Activated CD8-positive, alpha-beta memory T cell treated with anti-CD3 and anti-CD28 coated beads for 4 hours (primary cell): ENCODE data around the gene ATXN2L.
"Not testable (repeated sequence)": the region's sequence is repeated elsewhere in the genome, so short reads cannot be mapped to it uniquely, and the experiment has no call there.

ENCODE experiments used
- DNase-seq, 2 donors: peaks; one replicate each; pipeline ENCODE4 v3.0.0-alpha.2; 2020; ENCODE audit warnings: low read depth in 2 of 2

The ATXN2L gene

GRCh38 chr16:28837672-28838557 is 15.1 kb downstream of the ATXN2L start:
- DNase-seq = no peak

- DNase-seq = no peak
Measured at GRCh38 chr16:28838558-28838918, 15.7 kb downstream of the ATXN2L start.

GRCh38 chr16:28839004-28839639 is 16.3 kb downstream of the ATXN2L start:
- no peak for DNase-seq

GRCh38 chr16:28839899-28840298 is 17.1 kb downstream of the ATXN2L start:
- no peak for DNase-seq

GRCh38 chr16:28842696-28843095 is 19.9 kb downstream of the ATXN2L start:
- no peak for DNase-seq

- DNase-seq = no peak
Measured at GRCh38 chr16:28843766-28844165, 21.0 kb downstream of the ATXN2L start.

GRCh38 chr16:28844226-28844885 is 21.6 kb downstream of the ATXN2L start:
- no peak for DNase-seq

GRCh38 chr16:28845293-28845692 is 22.5 kb downstream of the ATXN2L start:
- DNase-seq = no peak

GRCh38 chr16:28845761-28846079 is 22.9 kb downstream of the ATXN2L start:
- DNase-seq = no peak

- DNase-seq = peak; percentile 96 to 97
Measured at GRCh38 chr16:28846080-28846932, 23.5 kb downstream of the ATXN2L start, which contains the start of gene TUFM. TUFM (minus strand) TSS chr16:28846348; CDS start chr16:28846269, 79 bp downstream.

- DNase-seq = no peak
Measured at GRCh38 chr16:28846933-28847273, 24.1 kb downstream of the ATXN2L start.

GRCh38 chr16:28858421-28858820 is 35.6 kb downstream of the ATXN2L start:
- no peak for DNase-seq

- no peak for DNase-seq
Measured at GRCh38 chr16:28859326-28859725, 36.5 kb downstream of the ATXN2L start.

- no peak for DNase-seq
Measured at GRCh38 chr16:28863929-28864793, 41.4 kb downstream of the ATXN2L start.

GRCh38 chr16:28865001-28865688 is 42.3 kb downstream of the ATXN2L start:
- no peak for DNase-seq

GRCh38 chr16:28865722-28866453 is 43.1 kb downstream of the ATXN2L start:
- DNase-seq = no peak

- no peak for DNase-seq
Measured at GRCh38 chr16:28866454-28866804, 43.6 kb downstream of the ATXN2L start.

GRCh38 chr16:28867241-28867640 is 44.4 kb downstream of the ATXN2L start:
- DNase-seq = no peak

GRCh38 chr16:28867646-28868045 is 44.8 kb downstream of the ATXN2L start:
- DNase-seq = not testable (repeated sequence)

- DNase-seq = no peak
Measured at GRCh38 chr16:28869201-28869600, 46.4 kb downstream of the ATXN2L start.
